Right lobe of liver (tissue), 6 donors: ENCODE measurements around the gene TRABD2B. TPM values are rescaled to one million over a fixed set of nuclear protein-coding genes. Genes with fewer than 3 reads are reported as not detected.

Source experiments
- ATAC-seq, 4 donors: fragments of 200-7000 bp; cut with Tn5 transposase; one replicate each; pipeline ENCODE4 v1.9.1; 2020; ENCODE audit warnings: mild to moderate bottlenecking in 4 of 4, moderate library complexity in 4 of 4
- DNase-seq, 3 donors: peaks; one replicate each; pipeline ENCODE4 v3.0.0-alpha.2; 2020
- H3K27ac ChIP-seq, 3 donors: fragments of 200-600 bp; one replicate each; pipeline ENCODE4 v1.8.0; 2022
- H3K27me3 ChIP-seq, 2 donors: fragments of 200-600 bp; one replicate each; pipeline ENCODE4 v1.8.0; 2022
- H3K36me3 ChIP-seq, 4 donors: fragments of 200-600 bp; sonication (generic) in 1 of 4; one replicate each; pipeline versions ENCODE4 v1.5.1 to v1.8.0; 2017 to 2022; ENCODE audit warnings: control low read depth in 1 of 4
- H3K4me1 ChIP-seq, 4 donors: fragments of 200-600 bp; sonication (generic) in 1 of 4; one replicate each; pipeline versions ENCODE4 v1.5.1 to v1.8.0; 2017 to 2022; ENCODE audit warnings: control low read depth in 1 of 4
- H3K4me3 ChIP-seq, 3 donors: fragments of 200-600 bp; one replicate each; pipeline ENCODE4 v1.8.0; 2022
- H3K9me3 ChIP-seq, 4 donors: fragments of 200-600 bp; sonication (generic) in 1 of 4; one replicate each; pipeline versions ENCODE4 v1.5.1 to v1.8.0; 2017 to 2022; ENCODE audit warnings: control low read depth in 1 of 4
- CTCF ChIP-seq, 4 donors: fragments of 200-600 bp in 3 of 4; fragments of 450-650 bp in 1 of 4; IDR thresholded peaks; one replicate each; pipeline versions ENCODE4 v1.5.1 to v1.8.0; 2016 to 2022; ENCODE audit warnings: antibody characterized with exemption in 4 of 4, mild to moderate bottlenecking in 2 of 4
- POLR2A ChIP-seq: fragments of 450-650 bp; IDR thresholded peaks from one replicate; pipeline ENCODE4 v1.6.1; 2017; ENCODE audit warnings: antibody characterized with exemption, mild to moderate bottlenecking
- WGBS: methylation state at CpG from one replicate; pipeline ENCODE4 v1.1.6; 2018; ENCODE audit warnings: low coverage, low lambda C conversion rate; ENCODE audit not compliant: insufficient coverage; ENCODE audit errors: missing lambda C conversion rate; 5-methylcytosine and 5-hydroxymethylcytosine counted together
- intact Hi-C, 2 donors: fragments of 100-400 bp; cut with DNase I; formaldehyde crosslinking; loops; one replicate each; pipeline versions ENCODE4 v1.11.2 to v1.14.1; 2022
- total RNA-seq, 6 experiments: library from RNA; depleted of rRNA in 2 of 6; stranded (reverse); fragments of >200 nt in 2 of 6; fragmentation: NEBNext Ultra II Directional in 3 of 6; extraction: Animal tissue kit (Norgen Biotek cat#: 25700) in 3 of 6; gene quantifications; one replicate each; pipeline versions ENCODE4 v1.1.0 to v1.2.4, GENCODE V29; 2016 to 2023
- donor health status: DM: no; HTN: yes; CAD: no.
- donor health status: DM: no; HTN: no; CAD: no.
- donor health status: DM: no; HTN: no; CAD: no.
- donor health status: DM: no; HTN: yes; CAD: no.
- donor health status: DM: no; HTN: yes; CAD: no.

The TRABD2B gene
- total RNA-seq, 6 experiments from 2014 or later = 0.55 to 9.5 (median 1.8) TPM

GRCh38 chr1:47856996-47857395 lies 140.2 kb downstream of the TRABD2B start:
- Histone ChIP-seq H3K9me3 (no peaks in the 10 kb centered on the region), H3K4me3 (no peak overlapping the region), H3K36me3 (no peaks in the 10 kb centered on the region), H3K27me3 (no peaks in the 10 kb centered on the region), H3K27ac (no peak overlapping the region), H3K4me1 (peaks cover 0 to 6% (median 0%) of the 10 kb centered on the region in 4 donors)
- DNase-seq (no peak), ATAC-seq (no peak)
- WGBS = 85% methylated on average over 2 of the region's 4 CpGs
- no peak for TF ChIP-seq POLR2A
- TF ChIP-seq CTCF (IDR thresholded peaks at IDR 0.05) = no peak
- intact Hi-C loops = no loop called here

- no peak for TF ChIP-seq CTCF (IDR thresholded peaks at IDR 0.05)
- no peak for TF ChIP-seq POLR2A
- no peak for DNase-seq
- Histone ChIP-seq H3K36me3 (no peaks in the 10 kb centered on the region), H3K27ac (no peak overlapping the region), H3K4me3 (no peak overlapping the region), H3K9me3 (no peaks in the 10 kb centered on the region), H3K4me1 (peaks cover 0 to 6% (median 0%) of the 10 kb centered on the region in 4 donors), H3K27me3 (no peaks in the 10 kb centered on the region)
- ATAC-seq = no peak
- 59% methylated on average over 4 of the region's 4 CpGs for WGBS
- intact Hi-C loops = no loop called here
Observed at GRCh38 chr1:47855230-47855629, 142.0 kb downstream of the TRABD2B start.

GRCh38 chr1:47854552-47855144 lies 142.5 kb downstream of the TRABD2B start:
- peak in 2 of 4 donors; percentile 43 to 56 for ATAC-seq
- TF ChIP-seq POLR2A (no peak), CTCF (IDR thresholded peaks at IDR 0.05) (no peak)
- peaks cover 0 to 6% (median 0%) of the 10 kb centered on the region in 4 donors for H3K4me1 ChIP-seq

GRCh38 chr1:47853852-47854251 lies 143.3 kb downstream of the TRABD2B start:
- no peak overlapping the region for H3K27ac ChIP-seq
- DNase-seq (no peak), ATAC-seq (no peak)
- TF ChIP-seq POLR2A (no peak), CTCF (IDR thresholded peaks at IDR 0.05) (no peak)
- peaks cover 0 to 6% (median 0%) of the 10 kb centered on the region in 4 donors for H3K4me1 ChIP-seq
- no peaks in the 10 kb centered on the region for H3K27me3 ChIP-seq
- no peaks in the 10 kb centered on the region for H3K36me3 ChIP-seq
- intact Hi-C loops = no loop called here
- no peaks in the 10 kb centered on the region for H3K9me3 ChIP-seq
- WGBS = 77% methylated on average over 2 of the region's 2 CpGs
- no peak overlapping the region for H3K4me3 ChIP-seq

More at GRCh38 chr1:47854552-47855144, 142.5 kb downstream of the TRABD2B start:
- intact Hi-C loops = no loop called here
- H3K27ac ChIP-seq = no peak overlapping the region
- no peak overlapping the region for H3K4me3 ChIP-seq
- H3K27me3 ChIP-seq = no peaks in the 10 kb centered on the region
- H3K36me3 ChIP-seq = no peaks in the 10 kb centered on the region
- WGBS = 79% methylated on average over 2 of the region's 2 CpGs
- no peaks in the 10 kb centered on the region for H3K9me3 ChIP-seq
- no peak for DNase-seq
